BE2C (cell line): ENCODE results near the gene SMG6.

Experiments
- DNase-seq: peaks from one replicate; pipeline ENCODE4 v3.0.0-alpha.2; 2020
- H3K27me3 ChIP-seq: fragments of 250-450 bp; sonication (Bioruptor Pico); 2 replicates; pipeline ENCODE4 v1.5.1; 2020; ENCODE audit warnings: mild to moderate bottlenecking
- H3K36me3 ChIP-seq: fragments of 250-450 bp; sonication (Bioruptor Pico); 2 replicates; pipeline ENCODE4 v1.5.1; 2020; ENCODE audit warnings: mild to moderate bottlenecking
- H3K4me1 ChIP-seq: fragments of 250-450 bp; sonication (Bioruptor Pico); 2 replicates; pipeline ENCODE4 v1.5.1; 2020
- H3K4me3 ChIP-seq: 2 replicates; pipeline ENCODE4 v1.5.1; 2011; ENCODE audit warnings: low read depth, low read length
- H3K9me3 ChIP-seq: fragments of 250-450 bp; sonication (Bioruptor Pico); 2 replicates; pipeline ENCODE4 v1.5.1; 2020
- CTCF ChIP-seq: IDR thresholded peaks from 2 replicates; pipeline ENCODE4 v1.5.1; 2012; ENCODE audit warnings: mild to moderate bottlenecking, low read depth, low read length

SMG6 gene

GRCh38 chr17:2239170-2239551, 64.4 kb downstream of the SMG6 start:
- Histone ChIP-seq H3K36me3 (no peaks in the 10 kb centered on the region), H3K27me3 (no peaks in the 10 kb centered on the region), H3K9me3 (no peaks in the 10 kb centered on the region), H3K4me1 (no peaks in the 10 kb centered on the region), H3K4me3 (no peak overlapping the region)
- no peak for TF ChIP-seq CTCF
- DNase-seq: no peak

- no peaks in the 10 kb centered on the region for H3K4me1 ChIP-seq
- DNase-seq: no peak
- H3K36me3 ChIP-seq: no peaks in the 10 kb centered on the region
- no peaks in the 10 kb centered on the region for H3K9me3 ChIP-seq
- no peaks in the 10 kb centered on the region for H3K27me3 ChIP-seq
- H3K4me3 ChIP-seq: no peak overlapping the region
- no peak for TF ChIP-seq CTCF
Observed at GRCh38 chr17:2238432-2239169, 65.0 kb downstream of the SMG6 start.

GRCh38 chr17:2237950-2238349, 65.6 kb downstream of the SMG6 start:
- Histone ChIP-seq H3K27me3 (no peaks in the 10 kb centered on the region), H3K36me3 (no peaks in the 10 kb centered on the region), H3K9me3 (no peaks in the 10 kb centered on the region), H3K4me1 (no peaks in the 10 kb centered on the region), H3K4me3 (no peak overlapping the region)
- no peak for TF ChIP-seq CTCF
- no peak for DNase-seq

- no peak for TF ChIP-seq CTCF
Observed at GRCh38 chr17:2237521-2237921, 66.1 kb downstream of the SMG6 start.

GRCh38 chr17:2235792-2236366, 67.7 kb downstream of the SMG6 start:
- no peaks in the 10 kb centered on the region for H3K9me3 ChIP-seq
- H3K36me3 ChIP-seq: no peaks in the 10 kb centered on the region
- no peaks in the 10 kb centered on the region for H3K27me3 ChIP-seq
- no peak overlapping the region for H3K4me3 ChIP-seq
- peak; percentile 15 for DNase-seq
- no peak for TF ChIP-seq CTCF
- no peaks in the 10 kb centered on the region for H3K4me1 ChIP-seq

More at GRCh38 chr17:2237521-2237921, 66.1 kb downstream of the SMG6 start:
- no peaks in the 10 kb centered on the region for H3K36me3 ChIP-seq
- no peak for DNase-seq
- no peaks in the 10 kb centered on the region for H3K4me1 ChIP-seq
- no peak overlapping the region for H3K4me3 ChIP-seq
- H3K9me3 ChIP-seq: no peaks in the 10 kb centered on the region
- H3K27me3 ChIP-seq: no peaks in the 10 kb centered on the region

- no peaks in the 10 kb centered on the region for H3K9me3 ChIP-seq
- H3K36me3 ChIP-seq: no peaks in the 10 kb centered on the region
- no peak for TF ChIP-seq CTCF
- no peaks in the 10 kb centered on the region for H3K4me1 ChIP-seq
- H3K27me3 ChIP-seq: no peaks in the 10 kb centered on the region
- DNase-seq: no peak
- H3K4me3 ChIP-seq: no peak overlapping the region
Observed at GRCh38 chr17:2235265-2235664, 68.3 kb downstream of the SMG6 start.
